ENCODE results near the gene ANK3. TPM values are rescaled to one million over a fixed set of nuclear protein-coding genes. Genes with fewer than 3 reads are reported as not detected.

Gene ANK3
- total and polyA plus RNA-seq, 2 donors from 2014 or later = 38.2 to 214 TPM

GRCh38 chr10:60280475-60280874, 109.2 kb downstream of the ANK3 start:
- H3K9ac ChIP-seq (ENCODE audit: low read length in 3 of 3) = no peak overlapping the region
- no peaks in the 10 kb centered on the region for H3K4me1 ChIP-seq (ENCODE audit: control insufficient read depth in 2 of 3, insufficient read depth in 2 of 3, low read depth in 1 of 3, low read length in 3 of 3)
- H3K9me3 ChIP-seq (ENCODE audit: control insufficient read depth in 2 of 3, insufficient read depth in 1 of 3, low read length in 3 of 3) = no peaks in the 10 kb centered on the region
- no peak overlapping the region for H3K4me3 ChIP-seq (ENCODE audit: low read length in 3 of 3)
- H3K36me3 ChIP-seq (ENCODE audit: control insufficient read depth in 2 of 3, insufficient read depth in 3 of 3, low read length in 3 of 3) = peaks cover 0 to 5% (median 0%) of the 10 kb centered on the region in 3 donors
- no peak for TF ChIP-seq CTCF (IDR thresholded peaks at IDR 0.05; ENCODE audit: borderline replicate concordance, extremely low read depth, insufficient read depth)
- no peak overlapping the region for H3K27ac ChIP-seq (ENCODE audit: low read depth in 2 of 2, low read length in 2 of 2)
- FAIRE-seq = no peak
- no peaks in the 10 kb centered on the region for H3K27me3 ChIP-seq (ENCODE audit: control insufficient read depth, insufficient read depth, low read length)
- intact Hi-C loops (cut with DNase I) = no loop called here
- no peak for DNase-seq

- no peak for TF ChIP-seq CTCF (IDR thresholded peaks at IDR 0.05; ENCODE audit: borderline replicate concordance, extremely low read depth, insufficient read depth)
- Histone ChIP-seq H3K27ac (ENCODE audit: low read depth in 2 of 2, low read length in 2 of 2) (no peak overlapping the region), H3K36me3 (ENCODE audit: control insufficient read depth in 2 of 3, insufficient read depth in 3 of 3, low read length in 3 of 3) (peaks cover 0 to 5% (median 0%) of the 10 kb centered on the region in 3 donors), H3K9ac (ENCODE audit: low read length in 3 of 3) (no peak overlapping the region), H3K9me3 (ENCODE audit: control insufficient read depth in 2 of 3, insufficient read depth in 1 of 3, low read length in 3 of 3) (no peaks in the 10 kb centered on the region), H3K4me3 (ENCODE audit: low read length in 3 of 3) (no peak overlapping the region), H3K4me1 (ENCODE audit: control insufficient read depth in 2 of 3, insufficient read depth in 2 of 3, low read depth in 1 of 3, low read length in 3 of 3) (no peaks in the 10 kb centered on the region), H3K27me3 (ENCODE audit: control insufficient read depth, insufficient read depth, low read length) (no peaks in the 10 kb centered on the region)
- intact Hi-C loops (cut with DNase I) = no loop called here
- FAIRE-seq = no peak
- DNase-seq = no peak
These were observed 112.0 kb downstream of the ANK3 start for GRCh38 chr10:60277656-60278055.

GRCh38 chr10:60276232-60276631, 113.4 kb downstream of the ANK3 start:
- FAIRE-seq (no peak), DNase-seq (no peak)
- no peak overlapping the region for H3K4me3 ChIP-seq (ENCODE audit: low read length in 3 of 3)
- intact Hi-C loops (cut with DNase I) = no loop called here
- H3K36me3 ChIP-seq (ENCODE audit: control insufficient read depth in 2 of 3, insufficient read depth in 3 of 3, low read length in 3 of 3) = peaks cover 0 to 5% (median 0%) of the 10 kb centered on the region in 3 donors
- no peak overlapping the region for H3K9ac ChIP-seq (ENCODE audit: low read length in 3 of 3)
- TF ChIP-seq CTCF (IDR thresholded peaks at IDR 0.05; ENCODE audit: borderline replicate concordance, extremely low read depth, insufficient read depth) = no peak
- no peaks in the 10 kb centered on the region for H3K9me3 ChIP-seq (ENCODE audit: control insufficient read depth in 2 of 3, insufficient read depth in 1 of 3, low read length in 3 of 3)
- no peaks in the 10 kb centered on the region for H3K4me1 ChIP-seq (ENCODE audit: control insufficient read depth in 2 of 3, insufficient read depth in 2 of 3, low read depth in 1 of 3, low read length in 3 of 3)
- H3K27me3 ChIP-seq (ENCODE audit: control insufficient read depth, insufficient read depth, low read length) = no peaks in the 10 kb centered on the region
- no peak overlapping the region for H3K27ac ChIP-seq (ENCODE audit: low read depth in 2 of 2, low read length in 2 of 2)

Data from kidney (tissue), 14 donors.